HepG2 (cell line): ENCODE data around the gene ZNF584. TPM values are rescaled to one million over a fixed set of nuclear protein-coding genes. Genes with fewer than 3 reads are reported as not detected.

Source experiments
- ELF3 ChIP-seq: IDR thresholded peaks from 2 replicates; pipeline ENCODE4 v1.6.1; 2016; ENCODE audit warnings: missing genetic modification reagents, missing compliant biosample characterization
- ELK4 ChIP-seq: sonication (generic); formaldehyde crosslinking; IDR thresholded peaks from 2 replicates; pipeline ENCODE4 v1.9.0; 2021; ENCODE audit warnings: missing genetic modification reagents, borderline replicate concordance
- ESRRA ChIP-seq: sonication (generic); formaldehyde crosslinking; IDR thresholded peaks from 2 replicates; pipeline ENCODE4 v1.5.1; 2020; ENCODE audit warnings: mild to moderate bottlenecking, low read depth, missing genetic modification reagents
- MBNL3 ChIP-seq: fragments of 250-450 bp; sonication (Bioruptor Pico); conservative IDR thresholded peaks from 2 replicates; pipeline ENCODE4 v1.8.0; 2022; ENCODE audit warnings: mild to moderate bottlenecking, inconsistent platforms
- MEIS2 ChIP-seq: sonication (generic); formaldehyde crosslinking; IDR thresholded peaks from 2 replicates; pipeline ENCODE4 v1.9.0; 2021; ENCODE audit warnings: mild to moderate bottlenecking, missing genetic modification reagents
- SP1 ChIP-seq, 2 experiments: fragments of 450-650 bp in 1 of 2; sonication (generic) in 1 of 2; formaldehyde crosslinking in 1 of 2; IDR thresholded peaks; 2 replicates each; pipeline versions ENCODE4 v1.4.0 to v1.6.1; 2016 to 2020; ENCODE audit warnings: missing genetic modification reagents in 1 of 2
- ZBTB40 ChIP-seq, 2 experiments: fragments of 450-650 bp in 1 of 2; sonication (generic) in 1 of 2; formaldehyde crosslinking in 1 of 2; IDR thresholded peaks; 2 replicates each; pipeline versions ENCODE4 v1.6.1 to v1.8.0; 2016 to 2022; ENCODE audit warnings: antibody characterized with exemption in 1 of 2, mild to moderate bottlenecking in 1 of 2, missing genetic modification reagents in 1 of 2
- ZNF382 ChIP-seq: sonication (generic); formaldehyde crosslinking; IDR thresholded peaks from 2 replicates; pipeline ENCODE4 v1.5.0; 2020; ENCODE audit warnings: missing genetic modification reagents, mild to moderate bottlenecking, borderline replicate concordance
- ZNF446 ChIP-seq: sonication (generic); formaldehyde crosslinking; IDR thresholded peaks from 2 replicates; pipeline ENCODE4 v1.5.0; 2020; ENCODE audit warnings: mild to moderate bottlenecking, missing genetic modification reagents
- ZNF597 ChIP-seq: sonication (generic); formaldehyde crosslinking; IDR thresholded peaks from 2 replicates; pipeline ENCODE4 v1.5.0; 2020; ENCODE audit warnings: missing genetic modification reagents
- ZNF607 ChIP-seq: sonication (generic); formaldehyde crosslinking; IDR thresholded peaks from 2 replicates; pipeline ENCODE4 v1.5.1; 2020; ENCODE audit warnings: missing genetic modification reagents, mild to moderate bottlenecking, borderline replicate concordance
- ZXDC ChIP-seq: sonication (generic); formaldehyde crosslinking; IDR thresholded peaks from 2 replicates; pipeline ENCODE4 v1.5.0; 2020; ENCODE audit warnings: mild to moderate bottlenecking, missing genetic modification reagents
- polyA plus RNA-seq, 8 experiments: library from polyadenylated mRNA; depleted of rRNA in 3 of 8; stranded (reverse) in 7 of 8; unstranded in 1 of 8; fragments of >200 nt; fragmentation: Illumina TruSeq in 4 of 8; extraction: Trizol in 4 of 8; gene quantifications; 2 replicates each; pipeline versions ENCODE4 v1.2.1 to v1.2.3, GENCODE V29; 2011 to 2016; ENCODE audit warnings: low read depth in 4 of 8, missing spikeins in 1 of 8, mixed read lengths in 1 of 8; ENCODE audit not compliant: insufficient read depth in 1 of 8
- total RNA-seq, 5 experiments: library from RNA; depleted of rRNA; stranded (reverse); fragments of >200 nt; fragmentation: Illumina TruSeq; extraction: Trizol; gene quantifications; 2 replicates each; pipeline ENCODE4 v1.2.3, GENCODE V29; 2016; ENCODE audit warnings: low read depth in 1 of 5

The ZNF584 gene
- total and polyA plus RNA-seq, 2 of the 13 experiments (the other 11 are each of a cell fraction or from before 2014, with no cell fraction given) = 2.4 to 7.0 TPM

- TF ChIP-seq ZXDC (CRISPR knock-in tag) (no peak), MEIS2 (CRISPR knock-in tag) (no peak), ZNF607 (CRISPR knock-in tag) (0 out of 2 replicates have a peak, but pooled peaks have one; percentile 35), SP1 (IDR thresholded peaks at IDR 0.05) (no peak), SP1 (CRISPR knock-in tag; IDR thresholded peaks at IDR 0.05) (peak; percentile 77; the same call in 1 of the 2 replicates), ZNF597 (CRISPR knock-in tag) (no peak), MBNL3 (CRISPR knock-in tag) (no peak), ELK4 (CRISPR knock-in tag) (no peak), ZNF446 (CRISPR knock-in tag) (no peak), ZNF382 (CRISPR knock-in tag) (no peak), ELF3 (CRISPR knock-in tag) (no peak), ESRRA (no peak), ZBTB40 (IDR thresholded peaks at IDR 0.05) (no peak), ZBTB40 (CRISPR knock-in tag; IDR thresholded peaks at IDR 0.05) (no peak)
Measured at GRCh38 chr19:58400916-58401839, 7.3 kb upstream of the ZNF584 start (continued).
